Naive thymus-derived CD4-positive, alpha-beta T cell (primary cell): Measurements from ENCODE around the gene TRERF1. TPM values are rescaled to one million over a fixed set of nuclear protein-coding genes. Genes with fewer than 3 reads are reported as not detected.

Experiments
- ATAC-seq: fragments of 150-1000 bp; cut with Tn5 transposase; 2 replicates; pipeline ENCODE4 v1.10.0; 2021; ENCODE audit warnings: mild to moderate bottlenecking, moderate library complexity
- CTCF ChIA-PET: fragments of 350-600 bp; sonication (Branson Sonifier 250); formaldehyde crosslinking; loops from one replicate; lab custom pipeline; 2021; ENCODE audit warnings: antibody characterized with exemption; lab: Charles Lee
- POLR2A ChIA-PET: fragments of 350-600 bp; sonication (Branson Sonifier 250); formaldehyde crosslinking; loops from one replicate; lab custom pipeline; 2021; ENCODE audit warnings: antibody characterized with exemption, inconsistent platforms; lab: Charles Lee
- DNase-seq, 9 donors: peaks; one replicate each; pipeline versions ENCODE4 v3.0.0 to v3.0.0-alpha.2; 2020 to 2022; ENCODE audit warnings: mixed read lengths in 1 of 9
- H3K27ac ChIP-seq: one replicate; pipeline ENCODE4 v1.7.0; 2013; ENCODE audit warnings: mild to moderate bottlenecking, low read depth, low read length, moderate library complexity
- H3K27me3 ChIP-seq, 2 donors: one replicate each; pipeline ENCODE4 v1.7.0; 2013; ENCODE audit warnings: low read length in 2 of 2, mild to moderate bottlenecking in 2 of 2, moderate library complexity in 2 of 2; ENCODE audit not compliant: control insufficient read depth in 2 of 2, insufficient read depth in 2 of 2
- H3K36me3 ChIP-seq, 3 experiments: 1 replicate in 2 of 3; 2 replicates in 1 of 3; pipeline ENCODE4 v1.7.0; 2013; ENCODE audit warnings: low read length in 3 of 3, mild to moderate bottlenecking in 3 of 3, moderate library complexity in 1 of 3; ENCODE audit not compliant: insufficient read depth in 3 of 3, control insufficient read depth in 2 of 3
- H3K4me1 ChIP-seq, 2 donors: one replicate each; pipeline ENCODE4 v1.7.0; 2013; ENCODE audit warnings: low read length in 2 of 2, mild to moderate bottlenecking in 2 of 2, moderate library complexity in 1 of 2; ENCODE audit not compliant: control insufficient read depth in 2 of 2, insufficient read depth in 2 of 2
- H3K4me3 ChIP-seq: 2 replicates; pipeline ENCODE4 v1.7.0; 2013; ENCODE audit warnings: mild to moderate bottlenecking, low read length
- H3K9me3 ChIP-seq, 3 experiments: 1 replicate in 2 of 3; 2 replicates in 1 of 3; pipeline ENCODE4 v1.7.0; 2013; ENCODE audit warnings: low read length in 3 of 3; ENCODE audit not compliant: control insufficient read depth in 2 of 3
- H3K27ac Mint-ChIP-seq, 9 donors: one replicate each; pipeline ENCODE4 v1.8.0; 2020 to 2022; ENCODE audit warnings: mixed read lengths in 9 of 9, mild to moderate bottlenecking in 8 of 9, moderate library complexity in 5 of 9, inconsistent platforms in 2 of 9
- H3K27me3 Mint-ChIP-seq, 5 donors: one replicate each; pipeline ENCODE4 v1.8.0; 2021 to 2022; ENCODE audit warnings: mixed read lengths in 5 of 5, mild to moderate bottlenecking in 1 of 5
- H3K36me3 Mint-ChIP-seq, 5 donors: one replicate each; pipeline ENCODE4 v1.8.0; 2020 to 2022; ENCODE audit warnings: mixed read lengths in 5 of 5, mild to moderate bottlenecking in 3 of 5, inconsistent platforms in 1 of 5
- H3K4me1 Mint-ChIP-seq, 7 donors: one replicate each; pipeline ENCODE4 v1.8.0; 2020 to 2022; ENCODE audit warnings: mixed read lengths in 7 of 7, mild to moderate bottlenecking in 3 of 7, inconsistent platforms in 1 of 7
- H3K4me3 Mint-ChIP-seq, 10 donors: one replicate each; pipeline ENCODE4 v1.8.0; 2020 to 2022; ENCODE audit warnings: mild to moderate bottlenecking in 10 of 10, mixed read lengths in 10 of 10, moderate library complexity in 6 of 10, inconsistent platforms in 2 of 10
- H3K9me3 Mint-ChIP-seq, 11 donors: one replicate each; pipeline ENCODE4 v1.8.0; 2020 to 2022; ENCODE audit warnings: mixed read lengths in 11 of 11, mild to moderate bottlenecking in 4 of 11, inconsistent platforms in 1 of 11, moderate library complexity in 1 of 11
- intact Hi-C, 2 donors: fragments of 100-400 bp; cut with micrococcal nuclease; formaldehyde crosslinking; loops; one replicate each; pipeline ENCODE4 v1.15.1; 2023
- polyA plus RNA-seq, 2 donors: library from polyadenylated mRNA; unstranded; fragments of 300-500 nt; fragmentation: Illumina TruSeq; gene quantifications; one replicate each; pipeline ENCODE4 v1.2.3, GENCODE V29; 2021
- total RNA-seq, 6 experiments: library from RNA in 5 of 6; stranded (reverse) in 5 of 6; gene quantifications; 1 replicate in 5 of 6; 2 replicates in 1 of 6; pipeline ENCODE4 v1.2.3 and lab custom pipeline; 2021 to 2026

Gene TRERF1
- total and polyA plus RNA-seq, 7 experiments from 2014 or later = 4.8 to 32.4 (median 21.0) TPM

- peaks cover 0 to 2% (median 0%) of the 10 kb centered on the region in 11 donors for H3K9me3 Mint-ChIP-seq
- H3K4me1 Mint-ChIP-seq = peaks cover 60 to 98% (median 93%) of the 10 kb centered on the region in 7 donors
- H3K36me3 ChIP-seq = no peaks in the 10 kb centered on the region
- ATAC-seq = no peak
- H3K36me3 Mint-ChIP-seq = peaks cover 0 to 19% (median 5%) of the 10 kb centered on the region in 5 donors
- H3K9me3 ChIP-seq = no peaks in the 10 kb centered on the region
- CTCF ChIA-PET = interaction anchor here (1.4 to 5.6 kb wide), 2 partner anchors 12 to 63 kb away, joined by 3 to 38 read pairs; no protein-coding TSS in a partner anchor
- no peaks in the 10 kb centered on the region for H3K27me3 ChIP-seq
- peak overlapping the region; percentile 50 for H3K4me3 ChIP-seq
- H3K4me3 Mint-ChIP-seq = peak overlapping the region; percentile 39 to 85 (median 64)
- no peak for DNase-seq
- peak overlapping the region; percentile 60 to 100 (median 99) for H3K27ac Mint-ChIP-seq
- POLR2A ChIA-PET = interaction anchor here (0.6 to 9.4 kb wide), 11 partner anchors 9 to 164 kb away, joined by 3 to 211 read pairs (median 12); partner anchors contain the start of gene TRERF1
- H3K27me3 Mint-ChIP-seq = no peaks in the 10 kb centered on the region
- intact Hi-C loops = no loop called here
- H3K27ac ChIP-seq = peak overlapping the region; percentile 85
- peaks cover 67 to 86% of the 10 kb centered on the region in 2 donors for H3K4me1 ChIP-seq
Observed at GRCh38 chr6:42388046-42388445, 63.7 kb downstream of the TRERF1 start.

GRCh38 chr6:42387336-42387735 is 64.4 kb downstream of the TRERF1 start:
- POLR2A ChIA-PET = interaction anchor here (0.6 to 9.4 kb wide), 8 partner anchors 8 to 117 kb away, joined by 3 to 211 read pairs (median 4); partner anchors contain the start of gene TRERF1

GRCh38 chr6:42385339-42385738 is 66.4 kb downstream of the TRERF1 start:
- Mint-ChIP-seq H3K4me3 (no peak overlapping the region), H3K27ac (peak overlapping the region in 6 of 9 donors; percentile 8 to 100 (median 53)), H3K36me3 (peaks cover 0 to 19% (median 5%) of the 10 kb centered on the region in 5 donors), H3K9me3 (no peaks in the 10 kb centered on the region), H3K4me1 (peaks cover 49 to 91% (median 78%) of the 10 kb centered on the region in 7 donors), H3K27me3 (no peaks in the 10 kb centered on the region)
- Histone ChIP-seq H3K27me3 (no peaks in the 10 kb centered on the region), H3K36me3 (no peaks in the 10 kb centered on the region), H3K4me1 (peaks cover 50 to 63% of the 10 kb centered on the region in 2 donors), H3K9me3 (no peaks in the 10 kb centered on the region), H3K27ac (no peak overlapping the region), H3K4me3 (no peak overlapping the region)
- DNase-seq = no peak
- intact Hi-C loops = no loop called here
- no peak for ATAC-seq
- CTCF ChIA-PET = interaction anchor here (0.7 to 1.5 kb wide), 2 partner anchors 66 to 147 kb away, joined by 3 to 4 read pairs; no protein-coding TSS in a partner anchor
- POLR2A ChIA-PET = interaction anchor here (0.6 to 9.4 kb wide), 4 partner anchors 10 to 65 kb away, joined by 3 to 211 read pairs (median 58); partner anchors contain the start of gene TRERF1

More at GRCh38 chr6:42387336-42387735, 64.4 kb downstream of the TRERF1 start:
- Histone ChIP-seq H3K4me1 (peaks cover 60 to 83% of the 10 kb centered on the region in 2 donors), H3K27me3 (no peaks in the 10 kb centered on the region), H3K36me3 (no peaks in the 10 kb centered on the region), H3K27ac (peak overlapping the region; percentile 25), H3K9me3 (no peaks in the 10 kb centered on the region), H3K4me3 (no peak overlapping the region)
- no peaks in the 10 kb centered on the region for H3K27me3 Mint-ChIP-seq
- peak overlapping the region; percentile 58 to 100 (median 99) for H3K27ac Mint-ChIP-seq
- CTCF ChIA-PET = interaction anchor here (1.7 to 5.6 kb wide), 2 partner anchors 11 to 21 kb away, joined by 4 to 38 read pairs; no protein-coding TSS in a partner anchor
- peak overlapping the region; percentile 56 to 85 (median 66) for H3K4me3 Mint-ChIP-seq
- intact Hi-C loops = no loop called here
- ATAC-seq (peak; percentile 73), DNase-seq (peak in 7 of 9 donors; percentile 58 to 80 (median 72))
- peaks cover 0 to 19% (median 5%) of the 10 kb centered on the region in 5 donors for H3K36me3 Mint-ChIP-seq
- peaks cover 57 to 97% (median 89%) of the 10 kb centered on the region in 7 donors for H3K4me1 Mint-ChIP-seq
- H3K9me3 Mint-ChIP-seq = peaks cover 0 to 2% (median 0%) of the 10 kb centered on the region in 11 donors

DNA sequence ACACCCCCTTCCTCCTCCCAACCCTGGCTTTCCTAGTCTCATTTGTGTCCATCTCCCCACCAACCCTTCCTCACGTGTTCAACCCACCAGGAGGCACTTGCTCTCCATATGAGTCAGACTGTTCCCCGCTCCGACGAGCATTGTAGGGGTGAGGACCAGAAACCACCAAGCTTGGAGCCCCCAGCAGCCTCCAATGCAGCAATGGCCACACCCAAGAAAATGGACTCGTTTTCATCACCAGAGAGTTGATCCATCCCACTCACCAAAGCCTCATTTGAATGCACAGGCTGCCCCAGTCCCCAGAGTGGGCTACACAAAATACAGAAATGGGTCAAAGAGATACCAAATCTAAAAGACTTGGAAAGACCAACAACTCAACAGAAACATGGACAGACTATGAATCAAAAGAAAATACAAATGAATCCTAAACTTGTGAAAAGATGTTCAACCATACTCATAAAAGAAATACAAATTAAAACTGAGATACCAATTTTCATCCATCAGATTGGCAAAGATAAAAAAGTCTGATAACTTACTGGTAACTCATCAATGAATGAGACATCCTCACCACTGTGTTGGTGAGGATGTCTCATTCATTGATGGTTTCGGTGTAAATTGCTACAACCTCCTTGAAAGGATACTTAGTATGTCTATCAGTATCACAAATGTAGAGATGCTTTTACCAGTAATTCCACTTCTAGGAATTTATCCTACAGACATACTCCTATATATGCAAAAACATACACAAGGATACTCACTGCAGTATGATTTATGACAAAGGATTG is 68.1 kb downstream of the TRERF1 start:
- Histone ChIP-seq H3K9me3 (no peaks in the 10 kb centered on the region), H3K27ac (no peak overlapping the region), H3K4me3 (no peak overlapping the region), H3K4me1 (peaks cover 43 to 54% of the 10 kb centered on the region in 2 donors), H3K36me3 (no peaks in the 10 kb centered on the region), H3K27me3 (no peaks in the 10 kb centered on the region)
- DNase-seq (no peak), ATAC-seq (no peak)
- POLR2A ChIA-PET = interaction anchor here (1.3 to 9.4 kb wide), 2 partner anchors 8 to 16 kb away, joined by 5 to 114 read pairs; no protein-coding TSS in a partner anchor
- peaks cover 50 to 91% (median 75%) of the 10 kb centered on the region in 7 donors for H3K4me1 Mint-ChIP-seq
- H3K9me3 Mint-ChIP-seq = no peaks in the 10 kb centered on the region
- no peak overlapping the region for H3K4me3 Mint-ChIP-seq
- H3K27me3 Mint-ChIP-seq = no peaks in the 10 kb centered on the region
- H3K36me3 Mint-ChIP-seq = peaks cover 0 to 21% (median 5%) of the 10 kb centered on the region in 5 donors
- CTCF ChIA-PET = interaction anchor here (1.5 kb wide), 1 partner anchor 149 kb away, joined by 4 read pairs; no protein-coding TSS in a partner anchor
- peak overlapping the region in 8 of 9 donors; percentile 18 to 100 (median 58) for H3K27ac Mint-ChIP-seq
- intact Hi-C loops = no loop called here

- no peaks in the 10 kb centered on the region for H3K9me3 Mint-ChIP-seq
- Histone ChIP-seq H3K27me3 (no peaks in the 10 kb centered on the region), H3K4me1 (peaks cover 42 to 51% of the 10 kb centered on the region in 2 donors), H3K36me3 (no peaks in the 10 kb centered on the region), H3K27ac (no peak overlapping the region), H3K4me3 (no peak overlapping the region), H3K9me3 (no peaks in the 10 kb centered on the region)
- peaks cover 49 to 91% (median 74%) of the 10 kb centered on the region in 7 donors for H3K4me1 Mint-ChIP-seq
- CTCF ChIA-PET = interaction anchor here (0.6 kb wide), 1 partner anchor 59 kb away, joined by 4 read pairs; no protein-coding TSS in a partner anchor
- H3K36me3 Mint-ChIP-seq = peaks cover 0 to 17% (median 5%) of the 10 kb centered on the region in 5 donors
- DNase-seq (no peak), ATAC-seq (no peak)
- no peaks in the 10 kb centered on the region for H3K27me3 Mint-ChIP-seq
- POLR2A ChIA-PET = interaction anchor here (0.5 to 1.5 kb wide), 3 partner anchors 8 to 181 kb away, joined by 3 to 10 read pairs (median 5); no protein-coding TSS in a partner anchor
- intact Hi-C loops = no loop called here
- peak overlapping the region in 1 of 9 donors; percentile 58 for H3K27ac Mint-ChIP-seq
- no peak overlapping the region for H3K4me3 Mint-ChIP-seq
Observed at GRCh38 chr6:42381850-42382249, 69.9 kb downstream of the TRERF1 start.
